ENCODE data around the gene LTBR.

Gene LTBR

DNA sequence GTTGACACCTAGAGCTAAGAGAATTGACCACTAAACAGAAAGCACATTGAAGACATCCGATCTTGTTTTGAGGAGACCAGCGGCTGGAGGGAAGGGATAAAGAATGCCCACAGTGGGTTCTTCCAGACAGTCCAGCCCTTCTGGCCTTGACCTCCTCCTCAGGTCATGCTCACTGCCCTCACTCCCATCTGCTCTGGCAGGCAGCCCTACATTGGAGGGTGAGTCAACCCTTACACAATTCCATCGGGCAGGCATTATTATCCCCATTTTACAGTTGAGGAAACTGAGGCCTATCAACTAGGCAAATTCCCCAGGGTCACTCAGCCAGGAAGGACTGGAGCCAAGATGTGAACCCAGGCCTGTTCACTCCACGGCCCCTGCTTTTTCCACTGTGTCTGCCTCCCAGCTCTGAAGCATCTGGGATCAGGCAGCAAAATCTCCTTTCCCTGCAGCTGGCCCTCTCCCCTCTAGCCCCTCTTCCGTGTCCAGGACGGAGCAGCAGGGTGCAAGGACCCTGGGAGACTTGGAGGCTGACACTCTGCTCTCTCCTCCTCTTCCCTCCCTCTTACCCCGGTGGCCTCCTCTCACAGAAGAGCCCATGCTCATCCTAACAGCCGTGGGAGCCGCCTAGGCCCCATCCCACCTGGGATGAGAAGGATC lies 13.9 kb upstream of the LTBR start:
- no peak for DNase-seq

DNA sequence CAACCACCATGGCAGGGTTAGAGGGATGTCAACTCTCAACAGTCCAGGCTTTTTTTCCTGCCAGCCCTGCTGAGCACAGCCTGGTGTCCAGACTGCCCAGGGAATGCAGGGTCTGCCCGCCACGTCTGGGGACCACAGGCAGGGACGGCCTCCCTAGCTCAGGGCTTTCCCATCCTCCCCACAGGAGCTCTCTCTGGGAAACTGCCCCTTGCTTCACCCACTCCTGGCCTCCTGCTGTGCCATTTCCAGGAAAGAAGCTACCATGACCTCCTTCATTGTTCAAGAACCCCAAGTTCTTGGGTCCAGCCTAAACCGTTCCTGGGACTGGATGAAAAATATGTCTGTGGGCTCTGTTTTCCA lies 13.4 kb upstream of the LTBR start:
- DNase-seq, result no peak

DNA sequence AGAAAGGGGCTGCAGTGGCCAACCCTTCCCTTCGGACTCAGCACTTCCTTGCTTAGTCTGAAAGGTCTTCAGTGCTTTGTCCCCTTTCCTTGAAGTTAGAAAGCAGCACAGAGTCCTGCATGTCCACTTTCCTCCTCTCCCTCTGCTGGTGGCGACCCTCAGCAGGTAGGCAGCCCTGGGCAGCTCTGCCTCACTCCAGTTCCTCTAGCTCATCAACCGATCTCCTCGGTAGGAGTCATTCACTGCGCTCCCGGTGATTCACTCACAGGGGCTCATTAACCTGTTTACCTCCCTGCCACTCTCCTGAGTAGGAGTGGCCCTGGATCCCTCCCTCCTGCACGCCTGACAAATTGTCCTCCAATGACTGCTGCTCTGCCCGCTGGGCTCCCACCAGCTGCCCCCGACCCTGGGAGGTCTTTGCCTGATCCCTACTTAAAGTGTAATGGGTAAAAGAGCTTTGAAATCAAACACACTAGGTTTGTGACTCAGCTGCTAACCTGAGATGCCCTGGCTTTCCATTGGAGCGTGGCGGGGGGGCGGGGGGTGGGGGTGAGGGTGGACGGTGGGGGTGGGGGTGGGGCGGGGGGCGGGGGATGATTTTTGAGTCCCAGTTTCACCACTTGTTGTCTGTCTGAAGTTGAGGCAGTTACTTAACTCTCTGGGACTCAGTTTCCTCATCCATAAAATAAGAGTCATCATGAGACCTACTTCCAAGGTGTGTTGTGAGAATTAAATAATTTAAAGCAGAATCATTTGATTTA lies 12.8 kb upstream of the LTBR start:
- no peak for DNase-seq

DNA sequence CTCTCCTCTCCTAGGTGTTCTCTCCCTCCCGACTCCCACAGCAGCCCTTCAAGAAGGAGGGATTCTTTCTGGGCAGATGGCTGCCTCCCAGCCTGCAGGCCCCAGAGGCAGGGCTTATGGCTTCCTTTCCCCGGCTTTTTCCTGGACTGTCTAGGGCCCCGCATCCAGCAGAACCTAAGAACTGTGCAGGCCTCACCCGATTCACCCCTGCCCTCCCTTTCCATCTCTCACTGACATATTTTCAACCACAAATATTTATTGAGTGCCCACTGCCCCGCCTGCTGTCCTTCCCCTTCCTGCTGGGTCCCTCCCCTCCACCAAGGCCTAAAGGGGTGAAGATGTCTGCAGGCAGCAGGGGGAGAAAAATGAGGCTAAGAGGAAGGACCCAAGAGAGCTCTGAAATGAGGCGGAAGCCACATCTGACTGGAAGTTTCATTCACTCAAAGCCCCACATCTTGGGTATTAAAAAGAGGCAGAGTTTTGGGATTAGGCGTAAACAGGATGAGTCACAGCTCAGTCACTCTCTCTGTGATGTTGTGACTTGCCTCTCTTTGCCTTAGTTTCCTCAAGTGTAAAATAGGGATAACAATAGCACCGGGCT lies 11.5 kb upstream of the LTBR start:
- DNase-seq, result no peak

DNA sequence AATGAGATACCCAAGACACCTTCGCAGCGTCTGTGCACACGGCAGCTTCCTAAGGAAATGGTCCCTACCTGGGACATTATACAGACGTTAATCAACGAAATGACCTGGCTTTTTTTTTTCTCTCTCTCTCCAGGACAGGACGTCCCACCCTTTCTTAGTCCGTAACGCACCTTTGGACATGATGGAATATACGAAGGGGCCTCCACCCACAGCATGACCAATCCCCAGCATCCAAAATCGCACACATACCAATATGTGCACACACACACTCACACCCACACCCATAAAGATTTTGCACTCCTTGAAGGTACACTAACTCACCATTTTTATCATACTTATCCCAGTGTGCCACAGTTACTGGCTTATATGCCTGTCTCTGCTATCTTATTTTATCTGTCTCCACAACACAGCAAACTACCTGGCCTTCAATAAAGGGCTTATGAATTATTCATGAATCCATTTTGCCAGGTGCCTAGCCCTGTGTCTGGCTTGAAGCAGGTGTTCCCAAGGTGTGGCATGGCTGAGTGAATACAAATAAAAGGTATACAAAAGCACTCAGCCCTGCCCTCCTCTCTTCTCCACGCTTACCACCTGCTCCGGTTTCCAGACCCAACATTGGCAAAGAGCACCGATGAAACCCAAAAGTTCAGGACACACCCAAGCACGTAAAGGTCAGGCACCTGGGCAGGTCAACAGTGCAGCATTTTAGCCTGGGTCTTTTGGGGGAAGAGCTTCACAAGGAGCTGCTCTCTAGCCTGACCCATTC lies 10.8 kb upstream of the LTBR start:
- DNase-seq, result no peak

DNA sequence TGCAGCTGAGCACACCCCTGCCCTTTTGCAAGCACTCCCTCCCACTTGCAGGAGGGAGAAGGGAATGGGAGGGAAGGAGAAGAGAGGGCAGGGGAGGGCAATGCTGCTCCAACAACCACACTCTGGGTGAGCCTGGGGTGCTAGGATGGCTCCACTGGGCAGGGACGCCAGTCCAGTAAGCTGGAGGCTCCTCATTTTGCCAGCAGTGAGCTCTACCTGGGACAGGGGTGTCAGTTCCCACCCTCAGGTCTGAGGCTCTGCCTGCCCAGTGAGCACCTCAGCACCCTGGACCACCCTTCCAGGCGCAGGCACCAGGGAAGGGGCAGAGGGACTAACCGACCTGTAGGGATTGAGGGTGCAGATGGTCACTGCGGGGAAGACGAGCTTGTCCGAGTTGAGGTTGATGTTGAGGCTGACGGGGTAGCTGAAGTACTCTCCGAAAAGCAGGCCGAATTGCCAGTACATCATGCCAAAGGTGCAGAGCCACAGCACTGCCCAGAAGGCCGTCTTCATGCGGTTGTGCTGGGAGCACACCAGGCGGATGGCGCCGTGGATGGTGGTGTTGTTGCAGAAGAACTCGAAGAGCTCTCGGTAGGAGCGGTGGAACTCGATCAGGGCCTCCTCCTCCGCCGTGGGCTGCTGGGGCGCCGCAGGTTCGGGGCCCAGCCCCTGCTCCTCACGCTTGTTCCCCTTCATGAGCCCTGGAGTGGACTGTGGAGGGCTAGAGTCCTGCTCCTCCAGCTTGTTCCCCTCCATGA lies 9.8 kb upstream of the LTBR start:
- DNase-seq, result no peak

DNA sequence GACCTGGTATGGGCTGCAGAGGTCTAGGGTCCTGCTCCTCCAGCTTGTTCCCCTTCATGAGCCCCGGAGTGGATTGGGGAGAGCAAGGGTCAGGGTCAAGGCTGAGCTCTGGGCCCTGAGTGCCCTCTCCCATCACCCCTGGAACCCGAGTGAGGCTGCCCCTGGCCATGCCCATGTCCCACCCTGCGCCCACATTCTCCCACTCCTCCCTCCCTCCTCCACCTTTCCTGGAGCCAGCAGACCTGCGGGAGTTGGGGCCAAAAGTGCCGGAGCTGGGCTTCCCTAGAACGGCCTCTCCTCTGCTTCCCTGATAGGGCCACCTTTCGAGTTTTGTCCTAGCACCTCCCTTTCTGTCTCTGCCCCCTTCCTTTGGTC lies 9.2 kb upstream of the LTBR start:
- no peak for DNase-seq

DNA sequence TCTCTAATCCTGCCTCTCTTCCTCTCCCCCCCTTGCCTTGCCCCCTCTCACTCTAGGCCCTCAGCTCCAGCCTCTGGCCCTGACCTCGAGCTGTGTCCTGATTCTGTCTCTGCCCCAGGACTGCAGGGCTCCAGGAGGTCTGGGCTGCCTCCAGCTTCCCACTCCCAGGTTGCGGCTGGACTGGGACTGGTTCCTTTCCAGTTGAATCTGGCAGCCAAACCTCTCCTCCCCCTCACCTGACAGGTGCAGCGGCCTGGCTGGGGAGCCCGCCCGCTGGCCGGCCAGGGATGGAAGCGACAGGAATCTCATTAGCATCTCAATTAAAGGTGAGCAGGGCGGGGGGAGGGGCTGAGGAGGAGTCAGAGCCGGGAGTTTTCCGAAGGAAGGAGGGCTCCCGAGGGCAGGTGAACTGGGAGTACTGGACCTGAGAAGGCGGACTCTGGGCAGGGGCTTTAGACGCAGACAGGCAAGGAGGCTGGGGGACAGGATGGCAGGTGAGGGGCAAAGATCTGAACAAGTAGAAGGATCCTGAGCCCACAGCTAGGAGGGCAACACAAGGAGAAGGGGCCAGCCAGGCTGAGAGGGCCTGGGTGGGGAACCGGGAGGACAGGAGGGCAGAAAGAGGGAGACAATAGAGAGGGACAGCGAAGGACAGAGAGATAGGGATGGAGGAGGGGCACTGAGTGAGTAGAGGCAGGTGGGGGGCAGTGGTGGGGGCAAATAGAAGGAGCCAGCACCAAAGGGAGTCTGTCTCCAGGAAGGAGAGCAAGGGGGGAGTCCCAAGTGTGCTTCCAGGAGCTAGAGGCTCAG lies 8.5 kb upstream of the LTBR start, which contains the start of gene SCNN1A:
Gene SCNN1A (minus strand): TSS at position 295 of the 810 bp plus-strand sequence. CDS start 780 bp downstream, outside the sequence.
- DNase-seq, result no peak

DNA sequence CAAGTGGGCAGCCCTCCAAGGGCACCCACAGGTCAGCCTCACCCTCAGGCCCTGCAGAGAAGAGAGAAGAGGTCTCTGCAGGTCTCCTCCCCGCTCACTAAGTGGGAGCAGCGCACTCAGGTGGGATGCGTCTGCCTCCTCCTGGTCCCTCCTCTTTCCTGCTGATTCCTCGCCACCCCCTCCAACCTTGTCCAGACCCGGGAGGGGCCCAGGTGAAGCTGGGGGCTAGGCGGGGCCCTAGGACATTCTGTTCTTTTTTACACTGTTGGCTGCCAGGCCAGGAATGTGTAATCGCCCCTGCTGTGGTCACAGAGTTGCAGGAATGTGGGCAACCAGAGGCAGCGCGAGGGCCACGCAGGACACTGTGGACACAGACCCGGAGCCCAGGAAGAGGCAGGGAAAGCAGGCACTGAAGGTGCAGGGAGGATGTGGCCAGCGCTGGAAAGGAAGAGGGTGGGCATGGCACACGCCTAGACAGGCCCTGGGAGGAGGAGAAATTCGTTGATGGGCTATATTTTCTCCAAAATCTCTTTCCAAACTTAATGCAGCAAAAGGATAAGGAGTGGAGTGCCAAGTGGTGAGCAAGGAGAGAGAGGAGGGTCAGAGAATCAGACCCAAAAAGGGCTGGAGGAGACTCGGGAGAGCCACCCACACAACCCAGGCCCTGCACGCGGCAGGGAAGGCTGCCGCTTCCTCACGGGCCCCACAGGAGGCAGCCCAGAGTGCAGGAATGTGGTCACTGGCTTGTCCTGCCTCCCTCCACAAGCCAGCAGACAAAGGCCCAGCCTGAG lies 7.7 kb upstream of the LTBR start:
- no peak for DNase-seq

DNA sequence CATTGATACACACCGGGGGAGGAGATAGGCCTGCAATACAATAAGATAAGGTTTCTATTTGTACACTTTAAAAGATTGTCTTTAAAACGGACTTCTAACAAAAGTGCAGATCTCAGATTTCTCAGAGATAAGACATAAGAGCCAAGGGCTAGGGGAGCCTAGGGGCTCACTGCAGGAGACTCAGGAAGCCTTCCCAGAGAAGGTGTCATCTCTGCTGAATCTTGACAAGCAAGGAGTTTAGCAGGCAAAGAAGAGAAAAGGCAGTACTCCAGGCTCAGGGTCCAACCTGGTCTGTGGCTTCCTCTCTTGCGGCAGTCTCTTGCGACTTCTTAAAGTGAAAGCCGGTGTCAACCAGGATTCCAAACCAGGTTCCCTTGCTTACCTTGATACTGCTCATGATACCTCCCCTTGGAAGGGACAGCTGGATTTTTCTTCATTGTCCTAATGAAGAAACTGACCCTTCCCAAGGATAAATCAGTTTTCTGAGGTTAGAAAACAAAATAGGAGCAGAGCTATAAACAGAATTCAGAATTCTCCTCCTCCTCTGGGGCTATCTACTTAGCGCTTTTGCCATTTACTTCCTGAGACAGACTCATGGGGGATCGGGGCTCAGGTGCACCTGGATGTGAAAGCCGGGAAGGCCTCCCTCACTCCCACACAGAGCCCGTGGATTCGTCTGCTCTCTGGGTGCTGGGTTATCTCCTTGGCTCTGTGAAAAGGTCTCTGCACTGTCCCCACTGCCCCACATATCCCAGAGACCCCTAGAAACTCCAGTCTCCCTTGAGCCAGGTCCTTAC lies 6.9 kb upstream of the LTBR start:
- DNase-seq, result no peak

DNA sequence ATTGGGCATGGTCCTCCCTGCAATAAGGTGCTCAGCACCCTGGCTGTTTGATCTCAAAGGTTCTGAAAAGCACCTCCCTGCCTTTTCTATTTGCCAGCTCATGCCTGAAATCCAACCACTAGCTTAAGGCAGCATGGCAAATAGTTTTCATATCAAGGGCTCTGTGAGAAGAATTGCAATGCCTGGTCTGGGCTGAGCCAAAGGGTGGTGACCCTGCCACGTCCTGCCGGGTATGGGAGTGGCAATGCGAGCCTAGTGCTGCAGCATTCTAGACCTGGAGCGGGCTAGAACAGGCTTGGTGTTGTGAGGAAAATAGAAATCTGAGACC lies 6.3 kb upstream of the LTBR start:
- DNase-seq, result no peak

DNA sequence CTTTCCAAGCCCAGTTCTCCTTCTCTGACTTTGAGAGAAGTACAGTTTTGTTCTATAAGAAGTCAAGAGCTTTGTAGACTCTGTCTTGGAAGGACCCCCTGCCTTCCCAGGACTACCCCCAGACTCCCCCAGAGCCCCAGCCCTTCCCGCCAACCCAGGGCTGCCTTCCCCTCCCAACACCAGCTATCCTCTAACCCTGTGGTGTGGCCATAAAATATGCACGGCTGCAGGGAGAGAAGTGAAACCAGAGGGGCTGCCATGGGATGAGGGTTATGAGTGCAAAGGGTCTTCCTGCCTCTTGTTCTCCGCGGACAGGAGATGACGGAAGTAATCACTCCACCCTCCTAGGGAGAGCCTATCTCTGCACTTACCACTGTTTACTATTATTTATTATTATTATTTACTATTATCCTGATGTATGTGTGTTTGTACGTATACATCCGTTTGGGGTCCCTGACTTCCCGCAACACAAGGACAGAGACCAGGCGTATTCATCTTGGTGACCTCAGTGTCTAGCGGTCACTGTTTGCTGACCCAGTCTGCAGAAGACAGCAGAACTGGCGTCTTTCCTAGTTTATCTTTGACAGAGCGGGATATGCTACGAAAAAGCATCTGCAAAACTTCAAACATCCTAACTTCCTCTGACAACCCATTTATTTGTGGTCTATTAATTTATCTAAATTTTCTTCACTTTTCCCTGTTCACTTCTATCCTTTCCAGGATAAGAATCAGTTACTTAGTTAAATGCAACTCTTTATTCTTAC lies 5.1 kb upstream of the LTBR start:
- DNase-seq, result no peak

DNA sequence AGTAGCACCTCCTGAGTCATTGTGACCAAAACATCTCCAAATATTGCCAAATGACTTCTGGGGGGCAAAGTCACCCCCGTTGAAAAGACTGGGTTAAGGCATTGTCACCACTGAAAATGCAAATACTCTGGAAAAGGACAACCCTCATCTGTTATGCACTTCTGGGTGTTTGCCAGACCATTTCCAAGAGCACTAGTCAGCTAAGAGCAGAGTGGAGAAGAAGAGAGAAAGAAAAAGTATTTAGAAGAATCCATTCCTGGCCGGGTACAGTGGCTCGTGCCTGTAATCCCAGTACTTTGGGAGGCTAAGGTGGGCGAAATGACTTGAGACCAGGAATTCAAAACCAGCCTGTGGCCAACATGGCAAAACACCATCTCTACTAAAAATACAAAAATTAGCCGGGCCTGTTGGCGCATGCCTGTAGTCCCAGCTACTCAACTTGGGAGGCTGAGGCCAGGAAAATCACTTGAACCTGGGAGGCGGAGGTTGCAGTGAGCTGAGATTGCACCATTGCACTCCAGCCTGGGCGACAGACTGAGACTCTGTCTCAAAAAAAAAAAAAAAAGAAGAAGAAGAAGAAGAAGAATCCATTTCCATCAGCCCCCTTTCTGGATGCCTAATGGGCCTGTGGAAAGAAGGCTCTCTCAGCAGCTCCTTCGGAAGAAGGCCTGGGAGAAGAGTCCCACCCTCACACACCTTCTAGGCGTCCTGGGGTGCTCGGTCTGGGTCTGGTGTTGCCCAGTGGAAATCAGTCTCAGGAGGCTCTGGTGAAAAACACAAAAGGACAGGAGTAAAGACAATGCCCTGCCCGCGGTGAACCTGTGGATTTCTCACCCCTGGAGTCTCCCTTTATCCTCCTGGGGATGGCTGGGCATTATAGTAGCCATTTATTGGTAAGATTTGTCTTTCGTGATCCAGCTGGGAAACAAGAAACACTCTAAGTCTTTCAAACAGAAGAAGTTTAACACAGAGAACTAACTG lies 3.5 kb upstream of the LTBR start:
- DNase-seq, result no peak

DNA sequence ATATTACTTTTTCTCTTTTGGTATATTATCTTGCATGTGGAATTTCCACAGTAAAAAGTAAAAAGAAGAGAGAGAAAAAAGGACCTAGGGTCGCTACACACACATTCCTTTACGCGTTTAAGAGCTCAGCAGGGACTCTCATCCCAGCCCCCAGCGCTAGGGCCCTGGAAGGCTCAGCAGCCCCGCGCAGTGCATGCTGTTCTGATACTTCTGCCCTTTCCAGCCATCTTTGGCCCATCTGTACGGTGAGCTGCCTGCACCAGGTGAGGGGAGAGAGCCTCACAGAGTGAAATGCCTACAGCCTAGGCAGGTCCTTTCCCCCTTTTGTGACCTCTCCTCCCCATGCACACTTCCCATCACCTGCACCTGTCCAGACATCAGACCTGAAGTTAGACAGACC lies 1.6 kb upstream of the LTBR start:
- no peak for DNase-seq

DNA sequence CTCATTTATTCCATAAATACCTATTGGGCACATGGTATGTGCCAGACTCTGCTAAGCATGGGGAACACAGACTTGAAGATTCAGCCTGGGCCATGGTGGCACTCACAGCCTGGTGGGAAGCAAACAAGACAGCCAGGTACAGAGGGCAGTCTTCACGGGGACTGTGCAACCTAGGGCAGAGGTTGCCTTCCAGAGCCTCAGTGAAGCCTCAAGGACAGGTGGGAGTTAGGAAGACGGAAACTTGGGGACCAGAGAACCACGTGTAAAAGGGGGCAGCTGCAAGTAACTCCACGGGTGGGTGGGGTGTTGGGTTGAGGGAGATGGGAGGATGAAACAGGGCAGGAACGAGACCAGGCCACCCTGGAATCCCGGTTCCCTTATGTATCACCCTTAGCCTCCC lies 980 bp upstream of the LTBR start:
- no peak for DNase-seq

DNA sequence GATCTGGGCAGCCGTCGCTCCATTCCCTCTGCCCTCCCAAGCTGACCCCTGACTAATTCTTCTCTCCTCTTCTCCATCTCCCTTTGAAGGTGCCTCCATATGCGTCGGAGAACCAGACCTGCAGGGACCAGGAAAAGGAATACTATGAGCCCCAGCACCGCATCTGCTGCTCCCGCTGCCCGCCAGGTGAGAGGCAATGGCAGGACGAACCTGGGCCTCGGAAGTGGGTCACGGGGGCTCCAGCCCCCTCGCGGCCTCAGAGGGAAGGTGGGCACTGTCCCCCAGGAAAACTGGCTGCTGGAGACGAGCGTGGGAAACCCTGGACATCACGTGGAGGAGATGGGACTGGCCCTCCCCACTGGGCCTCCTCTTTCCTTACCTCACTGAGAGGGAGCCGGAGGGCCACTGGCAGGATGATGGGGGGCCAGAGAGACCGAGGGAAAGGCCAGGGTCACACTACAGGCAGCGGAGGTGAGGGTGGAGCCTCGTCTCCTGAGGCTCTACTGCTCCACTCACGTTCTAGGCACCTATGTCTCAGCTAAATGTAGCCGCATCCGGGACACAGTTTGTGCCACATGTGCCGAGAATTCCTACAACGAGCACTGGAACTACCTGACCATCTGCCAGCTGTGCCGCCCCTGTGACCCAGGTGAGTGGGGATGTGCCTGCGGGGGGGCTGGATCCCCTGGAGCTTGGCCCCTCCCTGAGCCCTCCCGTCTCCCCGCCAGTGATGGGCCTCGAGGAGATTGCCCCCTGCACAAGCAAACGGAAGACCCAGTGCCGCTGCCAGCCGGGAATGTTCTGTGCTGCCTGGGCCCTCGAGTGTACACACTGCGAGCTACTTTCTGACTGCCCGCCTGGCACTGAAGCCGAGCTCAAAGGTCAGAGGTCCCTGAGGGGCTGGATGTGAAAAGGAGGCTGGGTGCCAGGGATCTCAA lies 806 bp downstream of the LTBR start:
- no peak for DNase-seq

DNA sequence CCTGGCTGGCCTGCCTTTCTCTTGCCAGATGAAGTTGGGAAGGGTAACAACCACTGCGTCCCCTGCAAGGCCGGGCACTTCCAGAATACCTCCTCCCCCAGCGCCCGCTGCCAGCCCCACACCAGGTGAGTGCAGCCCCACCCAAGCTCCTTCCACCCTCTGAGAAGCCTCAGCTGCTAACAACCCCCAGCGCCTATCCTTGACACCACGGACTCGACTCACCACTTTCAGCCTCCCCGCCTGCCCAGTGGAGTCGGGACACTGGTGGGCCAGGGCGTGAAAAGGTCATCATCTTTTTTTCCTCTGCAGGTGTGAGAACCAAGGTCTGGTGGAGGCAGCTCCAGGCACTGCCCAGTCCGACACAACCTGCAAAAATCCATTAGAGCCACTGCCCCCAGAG lies 2.1 kb downstream of the LTBR start:
- no peak for DNase-seq

Data from NCI-H446 treated with DMSO at 0.1 percent for 48 hours (cell line).